A673 (cell line): ENCODE data around the gene SSR2. TPM values are rescaled to one million over a fixed set of nuclear protein-coding genes. Genes with fewer than 3 reads are reported as not detected.

Source experiments
- BruUV-seq: library from RNA; stranded (reverse); fragments of 400-500 nt; replicated peaks from 2 replicates; lab custom pipeline; 2021; lab: Mats Ljungman, UMichigan
- CTCF ChIA-PET: fragments of 300-600 bp; sonication (Branson Sonifier 250); formaldehyde crosslinking; loops from one replicate; lab custom pipeline; 2022; ENCODE audit warnings: antibody characterized with exemption; lab: Charles Lee
- POLR2A ChIA-PET: fragments of 300-600 bp; sonication (Branson Sonifier 250); formaldehyde crosslinking; loops from one replicate; lab custom pipeline; 2022; ENCODE audit warnings: antibody characterized with exemption; ENCODE audit not compliant: low non-redundant PET; lab: Charles Lee
- DNase-seq: peaks from one replicate; pipeline ENCODE4 v3.0.0-alpha.2; 2015; ENCODE audit warnings: low spot score
- H3K27ac ChIP-seq: fragments of 200-600 bp; sonication (generic); 2 replicates; pipeline ENCODE4 v1.5.1; 2016; ENCODE audit warnings: mixed run types, low read depth, mild to moderate bottlenecking, mixed read lengths, antibody characterized with exemption, low read length; ENCODE audit not compliant: poor library complexity, severe bottlenecking
- H3K27me3 ChIP-seq: fragments of 200-600 bp; sonication (generic); replicated peaks from 2 replicates; pipeline ENCODE4 v1.6.1; 2017; ENCODE audit warnings: mixed run types, low read depth, mild to moderate bottlenecking, mixed read lengths, antibody characterized with exemption, low read length; ENCODE audit not compliant: insufficient read depth, poor library complexity
- H3K36me3 ChIP-seq: fragments of 200-600 bp; sonication (generic); 2 replicates; pipeline ENCODE4 v1.6.1; 2016; ENCODE audit warnings: mixed run types, mild to moderate bottlenecking, mixed read lengths, antibody characterized with exemption, low read length; ENCODE audit not compliant: insufficient read depth, poor library complexity, severe bottlenecking
- H3K4me1 ChIP-seq: fragments of 200-600 bp; sonication (generic); 2 replicates; pipeline ENCODE4 v1.6.1; 2017; ENCODE audit warnings: mixed run types, mild to moderate bottlenecking, mixed read lengths, antibody characterized with exemption, low read length; ENCODE audit not compliant: insufficient read depth, poor library complexity, severe bottlenecking
- H3K4me3 ChIP-seq: fragments of 200-600 bp; sonication (generic); 2 replicates; pipeline ENCODE4 v1.5.1; 2016; ENCODE audit warnings: low read depth, mixed run types, mild to moderate bottlenecking, mixed read lengths, low read length; ENCODE audit not compliant: poor library complexity, severe bottlenecking
- H3K9me3 ChIP-seq: fragments of 200-600 bp; sonication (generic); 2 replicates; pipeline ENCODE4 v1.6.1; 2016; ENCODE audit warnings: mixed run types, low read depth, mild to moderate bottlenecking, mixed read lengths, antibody characterized with exemption, low read length; ENCODE audit not compliant: poor library complexity, severe bottlenecking
- EZH2 ChIP-seq: fragments of 200-600 bp; sonication (generic); IDR thresholded peaks from 2 replicates; pipeline ENCODE4 v1.6.1; 2017; ENCODE audit warnings: borderline replicate concordance, low read depth, mild to moderate bottlenecking, mixed read lengths, antibody characterized with exemption, low read length; ENCODE audit not compliant: poor library complexity, severe bottlenecking
- intact Hi-C: fragments of 100-400 bp; cut with micrococcal nuclease; formaldehyde crosslinking; loops from one replicate; pipeline ENCODE4 v1.10.0; 2022; ENCODE audit not compliant: unreplicated experiment
- total RNA-seq: library from RNA; stranded (reverse); gene quantifications from 2 replicates; pipeline ENCODE4 v1.2.3, GENCODE V29; 2021
- TF ChIP-seq, protein P1 (sequence below): fragments of 300-800, 200-600 bp; sonication (generic); conservative IDR thresholded peaks from 2 replicates; pipeline ENCODE4 v1.5.1; 2017; ENCODE audit warnings: low read depth, mild to moderate bottlenecking, antibody characterized with exemption, low read length, moderate library complexity, mixed read lengths

SSR2 gene
- total RNA-seq, 1 experiment from 2014 or later = 233 TPM

DNA sequence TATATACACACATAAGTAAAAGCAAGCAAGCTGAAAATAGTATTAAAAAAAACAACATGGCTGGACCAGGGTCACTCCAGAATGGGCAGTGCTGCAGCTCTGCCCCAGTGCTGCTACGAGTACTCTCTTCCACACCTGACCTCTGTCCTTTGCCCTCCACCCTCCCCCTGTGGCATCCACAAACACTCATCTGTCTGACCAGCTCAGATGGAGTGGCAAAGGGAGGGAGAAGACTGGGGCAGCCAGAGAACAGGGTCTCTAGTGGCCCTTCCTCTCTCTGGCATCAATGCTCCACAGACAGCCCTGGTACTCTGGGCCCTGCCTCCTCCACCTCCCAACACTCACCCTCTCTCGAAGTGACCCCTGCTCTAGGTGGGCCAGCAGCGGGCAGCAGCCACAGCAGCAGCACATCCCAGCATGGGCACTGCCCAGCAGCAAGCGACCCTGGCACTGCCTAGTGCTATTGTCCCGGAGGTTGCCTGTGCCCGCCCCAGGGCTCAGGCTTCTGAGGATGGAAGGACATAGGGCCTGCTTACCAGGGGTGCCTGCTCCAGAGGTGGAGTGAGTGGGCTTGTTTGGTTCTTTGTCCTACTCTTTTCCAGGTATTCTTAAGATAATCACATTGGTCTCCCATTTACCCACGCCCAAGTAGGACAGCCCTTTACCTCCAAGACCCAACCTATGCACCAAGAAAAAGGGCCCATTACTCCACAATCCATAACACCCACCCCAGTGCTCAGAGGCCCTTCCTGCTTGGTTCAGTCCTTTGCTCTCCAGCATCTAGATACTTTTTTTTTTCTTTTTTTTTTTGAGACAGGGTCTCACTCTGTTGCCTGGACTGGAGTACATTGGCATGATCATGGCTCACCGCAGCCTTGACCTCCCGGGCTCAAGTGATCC, 48.6 kb downstream of the SSR2 start:
- H3K36me3 ChIP-seq = peaks cover 37% of the 10 kb centered on the region
- ChIA-PET CTCF (no interaction called here), POLR2A (interaction anchor here (0.6 kb wide), 1 partner anchor 818 kb away, joined by 4 read pairs; no protein-coding TSS in a partner anchor)
- intact Hi-C loops = no loop called here
- no peaks in the 10 kb centered on the region for H3K9me3 ChIP-seq
- no TSS peak for BruUV-seq
- H3K4me1 ChIP-seq = peaks cover 72% of the 10 kb centered on the region
- H3K4me3 ChIP-seq = no peak overlapping the region
- H3K27ac ChIP-seq = peak overlapping the region; percentile 43
- H3K27me3 ChIP-seq = no peaks in the 10 kb centered on the region
- no peak for TF ChIP-seq EZH2
- TF ChIP-seq, protein P1, sequence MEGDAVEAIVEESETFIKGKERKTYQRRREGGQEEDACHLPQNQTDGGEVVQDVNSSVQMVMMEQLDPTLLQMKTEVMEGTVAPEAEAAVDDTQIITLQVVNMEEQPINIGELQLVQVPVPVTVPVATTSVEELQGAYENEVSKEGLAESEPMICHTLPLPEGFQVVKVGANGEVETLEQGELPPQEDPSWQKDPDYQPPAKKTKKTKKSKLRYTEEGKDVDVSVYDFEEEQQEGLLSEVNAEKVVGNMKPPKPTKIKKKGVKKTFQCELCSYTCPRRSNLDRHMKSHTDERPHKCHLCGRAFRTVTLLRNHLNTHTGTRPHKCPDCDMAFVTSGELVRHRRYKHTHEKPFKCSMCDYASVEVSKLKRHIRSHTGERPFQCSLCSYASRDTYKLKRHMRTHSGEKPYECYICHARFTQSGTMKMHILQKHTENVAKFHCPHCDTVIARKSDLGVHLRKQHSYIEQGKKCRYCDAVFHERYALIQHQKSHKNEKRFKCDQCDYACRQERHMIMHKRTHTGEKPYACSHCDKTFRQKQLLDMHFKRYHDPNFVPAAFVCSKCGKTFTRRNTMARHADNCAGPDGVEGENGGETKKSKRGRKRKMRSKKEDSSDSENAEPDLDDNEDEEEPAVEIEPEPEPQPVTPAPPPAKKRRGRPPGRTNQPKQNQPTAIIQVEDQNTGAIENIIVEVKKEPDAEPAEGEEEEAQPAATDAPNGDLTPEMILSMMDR = no peak
- DNase-seq = no peak

DNA sequence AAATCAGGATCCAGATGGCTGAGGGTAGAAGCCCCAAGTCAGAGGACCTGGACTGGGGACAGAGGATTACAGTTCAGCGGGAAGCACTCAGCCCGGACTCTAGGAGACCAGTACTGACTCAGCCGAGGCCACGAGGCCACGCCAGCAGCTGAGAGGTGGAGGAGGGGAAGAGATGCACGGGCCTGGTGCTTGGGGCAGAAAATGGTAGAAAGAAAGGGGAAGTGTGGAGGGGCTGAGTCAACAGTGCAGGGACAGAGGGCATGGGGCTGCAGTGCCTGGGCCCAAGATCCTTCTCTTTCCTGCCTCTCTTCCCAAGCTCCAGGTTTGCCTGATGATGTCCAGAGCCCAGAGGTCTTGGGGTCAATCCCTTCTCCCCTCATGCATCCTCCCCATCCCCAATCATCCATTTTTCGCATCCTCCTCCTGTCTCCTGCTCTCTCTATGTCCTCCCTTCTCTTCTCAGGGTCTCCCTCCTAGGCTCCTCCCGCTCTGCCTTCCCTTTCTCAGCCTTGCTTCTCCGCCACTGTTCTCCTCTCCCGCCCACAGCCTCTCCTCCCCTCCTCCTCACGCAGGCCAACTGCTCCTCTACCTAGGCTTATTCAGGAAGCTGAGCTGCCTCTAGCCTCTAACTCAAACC, 50.1 kb downstream of the SSR2 start:
- TF ChIP-seq EZH2 = no peak
- TF ChIP-seq, protein P1 = no peak
- CTCF ChIA-PET = no interaction called here
- H3K9me3 ChIP-seq = no peaks in the 10 kb centered on the region
- H3K36me3 ChIP-seq = peaks cover 52% of the 10 kb centered on the region
- H3K4me3 ChIP-seq = no peak overlapping the region
- no peak for DNase-seq
- H3K27me3 ChIP-seq = no peaks in the 10 kb centered on the region
- POLR2A ChIA-PET = no interaction called here
- peak overlapping the region; percentile 58 for H3K27ac ChIP-seq
- intact Hi-C loops = no loop called here
- no TSS peak for BruUV-seq
- peaks cover 59% of the 10 kb centered on the region for H3K4me1 ChIP-seq

DNA sequence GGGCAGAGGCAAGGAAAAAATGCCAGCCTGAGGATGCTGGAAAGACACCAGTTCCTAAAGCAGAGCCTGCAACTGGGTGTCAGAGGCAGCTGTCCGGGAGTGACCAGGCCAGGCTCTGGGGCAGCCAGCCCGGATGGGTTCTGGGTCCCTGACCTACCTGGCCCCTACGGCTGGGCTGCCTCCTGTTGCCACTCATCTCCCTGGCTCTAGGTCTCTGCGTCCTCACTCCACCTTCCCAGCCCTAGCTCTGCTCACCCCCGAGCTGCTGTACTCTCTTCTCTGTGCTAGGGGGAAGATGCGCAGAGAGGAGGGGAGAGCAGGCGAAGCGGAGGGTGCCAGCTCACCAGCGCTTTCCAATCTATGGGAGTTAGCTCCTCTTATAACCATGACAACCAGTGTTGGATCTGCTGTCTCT, 51.4 kb downstream of the SSR2 start:
- intact Hi-C loops = no loop called here

More for the DNA sequence above, 51.4 kb downstream of the SSR2 start:
- POLR2A ChIA-PET = interaction anchor here (0.5 kb wide), 1 partner anchor 18 kb away, joined by 3 read pairs; no protein-coding TSS in a partner anchor
- BruUV-seq = no TSS peak
- CTCF ChIA-PET = no interaction called here
- no peak for DNase-seq
- Histone ChIP-seq H3K4me1 (peaks cover 48% of the 10 kb centered on the region), H3K36me3 (peaks cover 65% of the 10 kb centered on the region), H3K27ac (peak overlapping the region; percentile 58), H3K9me3 (no peaks in the 10 kb centered on the region), H3K27me3 (no peaks in the 10 kb centered on the region), H3K4me3 (no peak overlapping the region)
- TF ChIP-seq EZH2 = no peak
- TF ChIP-seq, protein P1 = no peak
